ENCODE data around the gene NNMT. TPM values are rescaled to one million over a fixed set of nuclear protein-coding genes. Genes with fewer than 3 reads are reported as not detected.

NNMT gene
- polyA plus RNA-seq, 1 of the 3 experiments (the other 2 are of a cell fraction) = 84.6 TPM

- H3K4me3 ChIP-seq (ENCODE audit: low read depth in 2 of 2, low read length in 1 of 2) = no peak overlapping the region
- no peaks in the 10 kb centered on the region for H3K36me3 ChIP-seq (replicated peaks in 1 of 2; ENCODE audit: control insufficient read depth in 1 of 2, insufficient read depth in 2 of 2, low read length in 1 of 2)
- no peaks in the 10 kb centered on the region for H4K20me1 ChIP-seq (ENCODE audit: insufficient read depth)
- no peaks in the 10 kb centered on the region for H3K9me2 ChIP-seq
- H3F3A ChIP-seq (replicated peaks; ENCODE audit: insufficient read depth) = no peaks in the 10 kb centered on the region
- DNase-seq = no peak
- peaks cover 48% of the 10 kb centered on the region for H3K27me3 ChIP-seq (ENCODE audit: insufficient read depth)
- TF ChIP-seq TAF1 (IDR thresholded peaks at IDR 0.05; ENCODE audit: borderline replicate concordance, low read depth, low read length) (no peak), CTCF (IDR thresholded peaks at IDR 0.05) (no peak), EZH2phosphoT487 (IDR thresholded peaks at IDR 0.05; ENCODE audit: borderline replicate concordance, low read depth) (no peak), FOXM1 (IDR thresholded peaks at IDR 0.05; ENCODE audit: low read depth) (no peak), MAX (IDR thresholded peaks at IDR 0.05; ENCODE audit: low read depth) (no peak), YY1 (IDR thresholded peaks at IDR 0.05; ENCODE audit: low read depth) (no peak), MXI1 (IDR thresholded peaks at IDR 0.05; ENCODE audit: low read depth, low read length) (no peak), EP300 (IDR thresholded peaks at IDR 0.05; ENCODE audit: borderline replicate concordance in 1 of 2, low read depth in 1 of 2, low read length in 1 of 2) (no peak), NRF1 (IDR thresholded peaks at IDR 0.05; ENCODE audit: low read depth, low read length) (no peak), GATA2 (CRISPR knock-in tag; IDR thresholded peaks at IDR 0.05) (no peak), NFIC (IDR thresholded peaks at IDR 0.05; ENCODE audit: borderline replicate concordance) (no peak), FOSL2 (IDR thresholded peaks at IDR 0.05; ENCODE audit: borderline replicate concordance, low read depth) (no peak), FOXJ3 (CRISPR knock-in tag; IDR thresholded peaks at IDR 0.05) (no peak), TCF12 (IDR thresholded peaks at IDR 0.05) (no peak), POLR2AphosphoS5 (IDR thresholded peaks at IDR 0.05; ENCODE audit: low read depth, low read length) (no peak), RXRA (IDR thresholded peaks at IDR 0.05; ENCODE audit: borderline replicate concordance, low read depth) (no peak), RCOR1 (IDR thresholded peaks at IDR 0.05; ENCODE audit: low read length) (no peak)
- H3K9ac ChIP-seq = no peak overlapping the region
- H3K4me1 ChIP-seq (ENCODE audit: control insufficient read depth in 1 of 2, insufficient read depth in 2 of 2, low read depth in 1 of 2, low read length in 1 of 2) = no peaks in the 10 kb centered on the region
- H3K9me3 ChIP-seq = no peaks in the 10 kb centered on the region
- 33% methylated on average over 5 of the region's 5 CpGs for WGBS (ENCODE audit: low lambda C conversion rate)
- no peak overlapping the region for H3K27ac ChIP-seq (ENCODE audit: low read depth in 2 of 2, low read length in 1 of 2)
- no peaks in the 10 kb centered on the region for H3K79me2 ChIP-seq (ENCODE audit: insufficient read depth)
- H2AFZ ChIP-seq (ENCODE audit: low read depth) = no peak overlapping the region
- CTCF ChIA-PET = interaction anchor here (1.8 to 15.2 kb wide), 2 partner anchors 10 kb away, joined by 4 to 143 read pairs; no protein-coding TSS in a partner anchor
- H3K4me2 ChIP-seq = no peak overlapping the region
- POLR2A ChIA-PET = no interaction called here
Measured at GRCh38 chr11:114270531-114271270, 25.5 kb upstream of the NNMT start.
